ENCODE results near the gene YKT6.

- TF ChIP-seq CTCF (conservative IDR thresholded peaks at IDR 0.05) (no peak), EZH2 (IDR thresholded peaks at IDR 0.05; ENCODE audit: low read depth) (no peak)
Observed at GRCh38 chr7:44251269-44251668, 50.5 kb downstream of the YKT6 start.

All from PC-9 (cell line).